CD4-positive, alpha-beta T cell (primary cell): ENCODE data around the gene RPS6KA2. TPM values are rescaled to one million over a fixed set of nuclear protein-coding genes. Genes with fewer than 3 reads are reported as not detected.

Source experiments
- ATAC-seq: fragments of 200-7000 bp; cut with Tn5 transposase; one replicate; pipeline ENCODE4 v1.10.0; 2022; ENCODE audit warnings: mild to moderate bottlenecking; ENCODE audit not compliant: poor library complexity
- CTCF ChIA-PET: fragments of 350-600 bp; sonication (Branson Sonifier 250); formaldehyde crosslinking; loops from one replicate; lab custom pipeline; 2021; ENCODE audit warnings: antibody characterized with exemption, inconsistent platforms; lab: Charles Lee
- POLR2A ChIA-PET: fragments of 350-600 bp; sonication (Branson Sonifier 250); formaldehyde crosslinking; loops from one replicate; lab custom pipeline; 2021; ENCODE audit warnings: antibody characterized with exemption, inconsistent platforms; lab: Charles Lee
- DNase-seq, 14 experiments: peaks; one replicate each; pipeline ENCODE4 v3.0.0-alpha.2; 2013 to 2020; ENCODE audit warnings: mixed read lengths in 2 of 14
- H3K27ac ChIP-seq, 2 donors: one replicate each; pipeline versions ENCODE4 v1.5.1 to v1.7.0; 2013; ENCODE audit warnings: low read length in 2 of 2, low read depth in 1 of 2, mild to moderate bottlenecking in 1 of 2
- H3K27me3 ChIP-seq, 2 experiments: 1 replicate in 1 of 2; 2 replicates in 1 of 2; pipeline versions ENCODE4 v1.6.1 to v1.7.0; 2013; ENCODE audit warnings: low read length in 2 of 2, control low read depth in 1 of 2, mild to moderate bottlenecking in 1 of 2, moderate library complexity in 1 of 2; ENCODE audit not compliant: insufficient read depth in 2 of 2, control insufficient read depth in 1 of 2
- H3K36me3 ChIP-seq: one replicate; pipeline ENCODE4 v1.6.1; 2013; ENCODE audit warnings: low read length, control low read depth; ENCODE audit not compliant: insufficient read depth
- H3K4me1 ChIP-seq: one replicate; pipeline ENCODE4 v1.6.1; 2013; ENCODE audit warnings: low read length, control low read depth; ENCODE audit not compliant: insufficient read depth
- H3K4me3 ChIP-seq: one replicate; pipeline ENCODE4 v1.5.1; 2013; ENCODE audit warnings: mild to moderate bottlenecking, low read length, moderate library complexity
- H3K9me3 ChIP-seq, 2 experiments: 1 replicate in 1 of 2; 2 replicates in 1 of 2; pipeline versions ENCODE4 v1.6.1 to v1.7.0; 2013; ENCODE audit warnings: low read length in 2 of 2, mild to moderate bottlenecking in 2 of 2, control low read depth in 1 of 2, moderate library complexity in 1 of 2; ENCODE audit not compliant: control insufficient read depth in 1 of 2, insufficient read depth in 1 of 2
- H3K27ac Mint-ChIP-seq: one replicate; pipeline ENCODE4 v1.8.0; 2020; ENCODE audit warnings: mixed read lengths
- H3K27me3 Mint-ChIP-seq: one replicate; pipeline ENCODE4 v1.8.0; 2021; ENCODE audit warnings: mixed read lengths
- H3K36me3 Mint-ChIP-seq: one replicate; pipeline ENCODE4 v1.8.0; 2021; ENCODE audit warnings: low read depth, mixed read lengths
- H3K4me1 Mint-ChIP-seq: one replicate; pipeline ENCODE4 v1.8.0; 2021; ENCODE audit warnings: low read depth, mixed read lengths
- H3K4me3 Mint-ChIP-seq: one replicate; pipeline ENCODE4 v1.8.0; 2020; ENCODE audit warnings: mild to moderate bottlenecking, mixed read lengths
- H3K9me3 Mint-ChIP-seq: one replicate; pipeline ENCODE4 v1.8.0; 2020; ENCODE audit warnings: mixed read lengths
- intact Hi-C, 2 experiments: fragments of 100-400 bp; cut with DNase I in 1 of 2; cut with micrococcal nuclease in 1 of 2; formaldehyde crosslinking; loops; one replicate each; pipeline versions ENCODE4 v1.15.1 to v1.9.0; 2023 to 2025; cut with DNase I, micrococcal nuclease
- total RNA-seq, 174 experiments: library from RNA in 2 of 174; stranded (reverse) in 2 of 174; gene quantifications; one replicate each; pipeline ENCODE4 v1.2.3 and lab custom pipeline; 2021 to 2026
- TF ChIP-seq, protein P1 (sequence below): fragments of 200-600 bp; IDR thresholded peaks from one replicate; pipeline ENCODE4 v1.8.0; 2022; ENCODE audit warnings: antibody characterized with exemption, mild to moderate bottlenecking

Gene RPS6KA2
- total RNA-seq, 2 experiments from 2014 or later, result 5.6 to 6.2 TPM

DNA sequence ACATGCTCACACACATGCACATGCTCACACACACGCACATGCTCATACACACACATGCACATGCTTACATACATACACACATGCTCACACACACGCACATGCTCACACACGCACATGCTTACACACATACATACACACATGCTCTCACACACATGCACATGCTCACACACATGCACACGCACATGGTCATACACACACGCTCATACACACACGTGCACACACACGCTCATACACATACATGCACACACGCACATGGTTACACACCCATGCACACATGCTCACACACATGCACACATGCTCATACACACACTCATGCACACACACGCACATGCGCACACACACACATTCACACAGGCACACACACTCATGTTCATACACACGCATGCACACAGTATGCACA is 20.8 kb upstream of the RPS6KA2 start:
- no peaks in the 10 kb centered on the region for H3K27me3 Mint-ChIP-seq
- Histone ChIP-seq H3K27me3 (no peaks in the 10 kb centered on the region), H3K27ac (no peak overlapping the region), H3K9me3 (peaks cover 2 to 7% of the 10 kb centered on the region in 2 experiments), H3K36me3 (no peaks in the 10 kb centered on the region), H3K4me1 (no peaks in the 10 kb centered on the region), H3K4me3 (no peak overlapping the region)
- POLR2A ChIA-PET, result no interaction called here
- CTCF ChIA-PET, result no interaction called here
- intact Hi-C loops, result no loop called here
- ATAC-seq (no peak), DNase-seq (no peak)
- TF ChIP-seq, protein P1, sequence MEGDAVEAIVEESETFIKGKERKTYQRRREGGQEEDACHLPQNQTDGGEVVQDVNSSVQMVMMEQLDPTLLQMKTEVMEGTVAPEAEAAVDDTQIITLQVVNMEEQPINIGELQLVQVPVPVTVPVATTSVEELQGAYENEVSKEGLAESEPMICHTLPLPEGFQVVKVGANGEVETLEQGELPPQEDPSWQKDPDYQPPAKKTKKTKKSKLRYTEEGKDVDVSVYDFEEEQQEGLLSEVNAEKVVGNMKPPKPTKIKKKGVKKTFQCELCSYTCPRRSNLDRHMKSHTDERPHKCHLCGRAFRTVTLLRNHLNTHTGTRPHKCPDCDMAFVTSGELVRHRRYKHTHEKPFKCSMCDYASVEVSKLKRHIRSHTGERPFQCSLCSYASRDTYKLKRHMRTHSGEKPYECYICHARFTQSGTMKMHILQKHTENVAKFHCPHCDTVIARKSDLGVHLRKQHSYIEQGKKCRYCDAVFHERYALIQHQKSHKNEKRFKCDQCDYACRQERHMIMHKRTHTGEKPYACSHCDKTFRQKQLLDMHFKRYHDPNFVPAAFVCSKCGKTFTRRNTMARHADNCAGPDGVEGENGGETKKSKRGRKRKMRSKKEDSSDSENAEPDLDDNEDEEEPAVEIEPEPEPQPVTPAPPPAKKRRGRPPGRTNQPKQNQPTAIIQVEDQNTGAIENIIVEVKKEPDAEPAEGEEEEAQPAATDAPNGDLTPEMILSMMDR, result no peak
- H3K36me3 Mint-ChIP-seq, result no peaks in the 10 kb centered on the region
- no peak overlapping the region for H3K4me3 Mint-ChIP-seq
- no peaks in the 10 kb centered on the region for H3K4me1 Mint-ChIP-seq
- H3K9me3 Mint-ChIP-seq, result peaks cover 8% of the 10 kb centered on the region
- H3K27ac Mint-ChIP-seq, result no peak overlapping the region

- CTCF ChIA-PET, result no interaction called here
Measured at GRCh38 chr6:166646716-166647115, 19.7 kb upstream of the RPS6KA2 start.

GRCh38 chr6:166645896-166646295 is 18.8 kb upstream of the RPS6KA2 start:
- no peaks in the 10 kb centered on the region for H3K4me1 ChIP-seq
- ChIA-PET CTCF (no interaction called here), POLR2A (interaction anchor here (0.7 kb wide), 1 partner anchor 17 kb away, joined by 3 read pairs; no protein-coding TSS in a partner anchor)
- no peak for DNase-seq
- Mint-ChIP-seq H3K9me3 (peaks cover 11% of the 10 kb centered on the region), H3K27ac (no peak overlapping the region), H3K36me3 (no peaks in the 10 kb centered on the region), H3K4me1 (no peaks in the 10 kb centered on the region), H3K4me3 (no peak overlapping the region), H3K27me3 (peaks cover under 1% of the 10 kb centered on the region)
- H3K4me3 ChIP-seq, result no peak overlapping the region
- H3K9me3 ChIP-seq, result peaks cover 2 to 15% of the 10 kb centered on the region in 2 experiments
- intact Hi-C loops, result no loop called here
- TF ChIP-seq, protein P1, result no peak
- no peak overlapping the region for H3K27ac ChIP-seq
- H3K36me3 ChIP-seq, result no peaks in the 10 kb centered on the region
- no peaks in the 10 kb centered on the region for H3K27me3 ChIP-seq
- ATAC-seq, result no peak

More at GRCh38 chr6:166646716-166647115, 19.7 kb upstream of the RPS6KA2 start:
- TF ChIP-seq, protein P1, result no peak
- Histone ChIP-seq H3K27me3 (no peaks in the 10 kb centered on the region), H3K9me3 (peaks cover 2 to 15% of the 10 kb centered on the region in 2 experiments), H3K4me3 (no peak overlapping the region), H3K36me3 (no peaks in the 10 kb centered on the region), H3K4me1 (no peaks in the 10 kb centered on the region), H3K27ac (no peak overlapping the region)
- ATAC-seq (no peak), DNase-seq (no peak)
- no peak overlapping the region for H3K4me3 Mint-ChIP-seq
- H3K9me3 Mint-ChIP-seq, result peaks cover 11% of the 10 kb centered on the region
- POLR2A ChIA-PET, result no interaction called here
- no peaks in the 10 kb centered on the region for H3K27me3 Mint-ChIP-seq
- H3K4me1 Mint-ChIP-seq, result no peaks in the 10 kb centered on the region
- no peaks in the 10 kb centered on the region for H3K36me3 Mint-ChIP-seq
- intact Hi-C loops, result no loop called here
- no peak overlapping the region for H3K27ac Mint-ChIP-seq
